HG02571 (cell line): Measurements from ENCODE around the gene SPATA46.
"Not testable (repeated sequence)": the region's sequence is repeated elsewhere in the genome, so short reads cannot be mapped to it uniquely, and the experiment has no call there.

Source experiments
- ATAC-seq: cut with Tn5 transposase; IDR thresholded peaks from one replicate; pipeline ENCODE4 v1.9.1; 2021; ENCODE audit warnings: mild to moderate bottlenecking, moderate library complexity; ENCODE audit not compliant: unreplicated experiment

Gene SPATA46, protein sequence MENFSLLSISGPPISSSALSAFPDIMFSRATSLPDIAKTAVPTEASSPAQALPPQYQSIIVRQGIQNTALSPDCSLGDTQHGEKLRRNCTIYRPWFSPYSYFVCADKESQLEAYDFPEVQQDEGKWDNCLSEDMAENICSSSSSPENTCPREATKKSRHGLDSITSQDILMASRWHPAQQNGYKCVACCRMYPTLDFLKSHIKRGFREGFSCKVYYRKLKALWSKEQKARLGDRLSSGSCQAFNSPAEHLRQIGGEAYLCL

DNA sequence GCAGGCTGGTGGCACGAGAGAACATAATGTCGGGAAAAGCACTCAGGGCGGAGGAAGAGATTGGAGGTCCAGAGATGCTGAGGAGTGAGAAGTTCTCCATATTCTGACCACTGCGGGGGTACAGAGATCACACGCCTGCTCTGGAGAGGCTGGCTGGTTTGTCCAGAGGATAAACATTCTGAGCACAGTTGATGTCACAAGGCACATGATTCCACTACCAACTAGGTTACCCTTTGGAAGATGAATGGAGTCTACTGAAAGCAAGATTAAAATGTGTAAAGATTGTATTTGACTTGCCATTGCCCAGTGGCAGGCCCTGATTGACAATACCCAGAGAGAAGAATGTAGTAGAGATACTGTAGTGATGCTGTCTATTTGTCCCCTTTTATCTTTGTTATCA lies at the start of gene SPATA46:
Gene SPATA46, minus strand, starts transcription at position 164 of the 400 bp plus-strand sequence. Its CDS starts 64 bp downstream, at position 100.
- ATAC-seq = no peak

DNA sequence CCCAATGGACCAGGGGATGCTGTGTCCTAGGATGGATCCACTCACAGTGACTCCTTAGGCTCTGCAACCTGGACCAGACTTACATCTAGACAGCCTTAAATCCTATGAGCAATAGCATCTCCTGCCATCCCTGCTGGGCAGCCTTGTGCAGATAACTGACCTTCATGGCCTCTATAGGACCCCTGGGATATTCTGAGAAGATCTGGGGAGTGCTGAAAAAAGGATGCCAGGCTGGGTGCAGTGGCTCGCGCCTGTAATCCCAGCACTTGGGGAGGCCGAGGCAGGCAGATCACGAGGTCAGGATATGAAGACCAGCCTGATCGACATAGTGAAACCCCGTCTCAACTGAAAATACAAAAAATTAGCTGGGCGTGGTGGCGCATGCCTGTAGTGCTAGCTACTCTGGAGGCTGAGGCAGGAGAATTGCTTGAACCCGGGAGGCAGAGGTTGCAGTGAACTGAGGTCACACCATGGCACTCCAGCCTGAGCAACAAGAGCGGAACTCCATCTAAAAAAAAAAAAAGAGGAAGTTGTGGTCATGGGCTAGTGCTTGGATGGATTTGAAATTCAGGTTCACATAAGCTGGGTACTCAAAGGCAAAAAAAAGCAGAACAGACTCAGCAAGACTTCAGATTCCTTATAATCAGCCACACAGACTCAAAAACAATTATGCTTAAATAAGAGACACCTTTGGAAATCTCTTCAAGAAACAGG lies 46.2 kb upstream of the SPATA46 start:
- ATAC-seq = no peak

DNA sequence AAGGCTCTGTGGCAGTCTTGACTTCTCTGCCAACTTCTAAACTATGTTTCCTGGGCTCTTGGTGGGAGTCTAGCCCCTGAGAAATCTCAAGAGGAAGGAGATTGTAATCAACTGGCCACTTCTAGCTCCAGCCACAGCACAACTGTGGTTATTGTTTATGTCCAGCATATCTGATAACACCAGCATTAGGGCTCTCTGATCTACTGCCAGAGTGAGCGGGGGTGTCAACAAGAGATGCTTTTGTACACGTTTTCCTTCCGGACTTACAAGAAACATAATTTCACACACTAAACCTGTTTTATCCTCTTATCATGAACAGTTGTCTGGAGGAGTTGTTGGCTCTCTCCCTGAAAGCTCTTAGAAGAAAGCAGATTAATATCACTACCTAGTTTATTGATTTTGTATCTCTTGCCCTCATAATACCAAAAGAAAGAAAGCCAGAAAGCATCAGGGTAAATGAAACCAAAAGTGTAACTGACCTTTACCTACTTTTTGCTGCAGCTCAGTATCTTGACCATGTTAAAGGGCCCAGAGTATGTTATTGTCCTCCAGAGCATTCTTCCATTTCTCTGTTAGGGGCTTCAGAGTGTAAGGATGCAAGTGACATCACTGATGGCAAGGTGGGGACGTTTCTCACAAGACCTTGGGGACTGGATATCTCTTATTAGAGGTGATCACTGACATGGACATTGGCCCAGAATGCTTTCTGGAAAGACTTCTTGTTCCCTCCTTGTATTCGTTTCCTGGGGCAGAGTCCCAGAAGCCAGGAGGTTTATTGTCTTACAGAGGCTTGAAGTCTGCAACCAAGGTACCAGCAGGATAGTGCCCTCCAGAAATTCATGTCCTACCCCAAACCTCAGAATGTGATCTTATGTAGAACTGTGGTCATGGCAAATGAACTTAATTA lies 44.9 kb upstream of the SPATA46 start:
- ATAC-seq = no peak

DNA sequence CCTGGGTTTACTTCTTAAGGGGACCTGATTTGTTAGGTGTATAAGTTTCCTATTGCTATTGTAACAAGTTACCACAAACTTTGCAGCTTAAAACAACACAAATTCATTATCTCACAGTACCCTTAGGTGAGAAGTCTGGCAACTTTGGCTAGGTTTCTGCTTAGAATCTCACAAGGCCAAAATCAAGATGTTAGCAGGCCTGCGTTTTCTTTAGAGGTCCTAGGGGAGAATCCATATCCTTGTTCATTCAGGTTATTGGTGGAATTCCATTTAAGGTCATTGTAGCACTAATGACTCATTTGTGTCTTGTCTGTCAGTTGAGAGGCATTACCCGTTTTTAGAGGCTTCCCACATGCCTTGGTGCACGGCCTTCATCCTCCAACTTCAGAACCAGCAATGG lies 43.5 kb upstream of the SPATA46 start:
- no peak for ATAC-seq

DNA sequence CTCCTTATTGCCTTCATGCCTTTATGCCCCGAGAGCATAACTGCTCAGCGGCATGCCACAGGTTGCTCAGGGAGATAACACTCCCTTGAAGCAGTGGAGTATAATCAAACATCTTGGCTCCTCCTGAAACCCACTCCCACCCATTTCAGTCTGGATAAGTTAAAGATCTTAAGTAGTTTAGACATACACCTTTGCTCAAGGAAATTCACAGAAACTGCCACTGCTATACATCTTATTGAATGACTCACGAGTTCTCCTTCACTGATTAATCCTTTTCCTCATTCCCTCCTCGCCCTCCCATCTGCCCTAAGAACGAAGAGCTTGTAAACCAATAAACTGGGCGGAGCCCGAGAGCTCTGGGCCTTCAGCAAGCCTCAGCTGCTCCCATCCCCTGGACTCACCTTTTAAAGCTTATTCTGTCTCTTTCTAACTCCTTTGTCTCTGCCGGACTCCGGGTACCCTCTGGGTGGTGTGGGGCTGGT lies 42.8 kb upstream of the SPATA46 start:
- ATAC-seq = not testable (repeated sequence)

DNA sequence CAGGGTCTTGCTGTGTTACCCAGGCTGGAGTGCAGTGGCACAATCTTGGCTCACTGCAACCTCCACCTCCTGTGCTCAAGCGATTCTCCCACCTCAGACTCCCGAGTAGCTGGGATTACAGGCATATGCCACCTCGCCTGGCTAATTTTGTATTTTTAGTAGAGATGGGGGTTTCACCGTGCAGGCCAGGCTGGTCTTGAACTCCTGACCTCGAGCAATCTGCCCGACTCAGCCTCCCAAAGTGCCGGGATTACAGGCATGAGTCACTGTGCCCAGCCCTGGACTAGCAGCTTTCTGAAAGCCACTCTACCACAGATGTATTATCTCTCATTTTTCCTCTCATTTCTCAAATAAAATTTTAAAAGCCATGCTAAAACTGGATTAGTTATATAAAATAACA lies 41.9 kb upstream of the SPATA46 start:
- not testable (repeated sequence) for ATAC-seq

DNA sequence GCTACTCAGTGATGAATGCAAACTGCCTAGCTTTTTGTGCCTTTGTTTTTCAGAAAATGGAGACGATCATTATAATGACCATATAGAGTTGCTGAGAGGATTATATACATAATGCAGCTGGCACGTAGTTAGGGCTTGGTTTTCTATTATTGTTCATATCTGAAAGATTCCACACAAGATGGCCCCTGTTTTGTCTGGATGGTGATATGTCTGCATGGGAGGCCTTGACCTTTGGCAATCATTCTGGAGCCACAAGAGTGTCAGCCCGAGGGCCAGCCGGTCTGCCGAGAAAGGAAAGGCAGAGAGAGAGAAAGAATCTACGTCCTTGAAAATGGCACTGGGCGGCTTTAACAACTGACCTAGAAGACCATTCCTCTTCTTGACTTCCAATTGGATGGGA lies 41.0 kb upstream of the SPATA46 start:
- no peak for ATAC-seq

DNA sequence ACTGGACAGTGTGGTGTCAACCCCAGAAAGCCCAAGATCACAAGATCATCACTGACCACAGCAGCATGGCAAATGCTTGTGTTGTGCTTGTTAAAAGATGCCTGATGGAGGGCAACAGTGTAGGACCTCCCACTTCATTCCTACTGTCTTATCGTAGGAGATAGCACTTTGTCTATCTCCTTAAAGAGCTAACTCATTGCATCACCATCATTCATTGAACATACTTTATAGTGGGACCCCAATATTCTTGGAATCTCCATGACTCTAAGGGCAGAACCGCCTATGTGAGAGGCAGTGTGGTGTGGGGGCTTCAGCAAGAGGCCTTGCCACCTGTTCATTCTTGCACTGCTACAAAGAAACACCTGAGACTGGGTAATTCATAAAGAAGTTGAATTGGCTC lies 40.3 kb upstream of the SPATA46 start:
- no peak for ATAC-seq

DNA sequence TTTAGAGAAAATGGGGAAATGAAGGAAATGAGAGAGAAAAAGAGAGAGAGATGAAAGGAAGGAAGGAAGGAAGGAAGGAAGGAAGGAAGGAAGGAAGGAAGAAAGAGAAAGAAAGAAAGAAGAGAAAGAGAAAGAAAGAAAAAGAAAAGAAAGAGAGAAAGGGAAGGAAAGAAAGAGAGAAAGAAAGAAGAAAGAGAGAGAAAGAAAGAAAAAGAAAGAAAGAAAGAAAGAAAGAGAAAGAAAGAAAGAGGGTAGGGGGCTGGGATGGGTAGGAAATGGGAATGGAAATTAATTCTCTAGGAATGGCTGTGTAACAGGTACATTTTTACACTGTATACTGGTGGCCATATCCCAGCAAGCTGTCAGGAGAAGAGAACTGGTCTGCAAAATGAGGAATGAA lies 39.6 kb upstream of the SPATA46 start:
- ATAC-seq = no peak

DNA sequence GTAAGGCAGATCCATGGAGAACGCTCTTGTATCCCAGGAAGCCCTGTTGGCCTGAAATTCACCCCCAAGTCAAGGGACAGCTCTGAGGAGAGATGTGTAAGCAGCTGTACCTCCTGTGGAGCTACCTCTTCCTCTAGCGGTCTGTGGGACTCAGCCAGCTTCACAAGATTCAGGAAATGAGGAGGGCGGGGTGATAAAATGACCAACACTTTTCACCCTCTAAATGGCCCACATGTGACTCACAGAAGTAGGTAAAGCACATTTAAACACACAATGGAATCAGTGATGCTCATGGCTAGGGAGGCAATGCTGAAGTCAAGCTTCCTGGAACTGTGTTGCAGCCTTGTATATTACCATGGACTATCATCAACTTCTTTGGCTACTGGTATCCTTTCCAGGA lies 35.3 kb upstream of the SPATA46 start, which contains the start of gene SH2D1B:
Gene SH2D1B, minus strand, starts transcription at position 135 of the 400 bp plus-strand sequence. Its CDS starts 120 bp downstream, at position 15.
- ATAC-seq = no peak

DNA sequence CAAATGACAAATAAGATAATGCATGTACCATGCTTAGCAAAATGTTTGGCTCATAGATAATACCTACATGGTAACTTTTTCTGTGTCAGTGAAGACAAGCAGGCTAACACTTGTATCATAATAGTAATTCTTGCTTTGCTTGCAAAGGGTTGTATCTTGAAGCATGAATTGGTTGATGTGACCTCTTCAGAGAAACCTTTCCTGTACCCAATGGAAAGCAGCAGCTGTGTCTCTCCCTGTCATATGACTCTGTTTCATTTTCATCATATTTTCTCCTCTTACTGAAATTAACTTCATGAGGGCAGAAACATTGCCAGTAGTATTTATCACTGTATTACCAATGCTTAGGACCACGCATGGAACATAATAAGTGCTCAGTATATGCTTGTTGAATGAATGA lies 30.9 kb upstream of the SPATA46 start:
- no peak for ATAC-seq

DNA sequence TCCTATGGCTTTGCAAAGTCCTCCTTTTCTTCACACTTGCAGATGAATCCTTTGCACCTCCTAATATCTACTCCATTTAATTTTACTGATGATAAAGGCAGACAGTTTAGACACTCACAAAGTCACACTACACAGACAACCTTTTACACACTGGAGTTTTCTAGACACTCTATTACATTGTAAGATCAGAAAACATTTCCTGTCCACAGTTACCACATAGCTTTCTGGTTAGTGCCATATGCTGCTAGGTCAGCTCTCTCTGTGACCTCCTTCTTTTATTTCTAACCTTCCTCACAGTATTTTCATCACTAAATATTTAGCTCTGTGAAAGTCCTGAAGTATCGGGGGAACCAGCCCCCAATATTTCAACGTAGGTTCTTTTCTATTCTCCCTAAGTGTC lies 30.2 kb upstream of the SPATA46 start:
- ATAC-seq = no peak

DNA sequence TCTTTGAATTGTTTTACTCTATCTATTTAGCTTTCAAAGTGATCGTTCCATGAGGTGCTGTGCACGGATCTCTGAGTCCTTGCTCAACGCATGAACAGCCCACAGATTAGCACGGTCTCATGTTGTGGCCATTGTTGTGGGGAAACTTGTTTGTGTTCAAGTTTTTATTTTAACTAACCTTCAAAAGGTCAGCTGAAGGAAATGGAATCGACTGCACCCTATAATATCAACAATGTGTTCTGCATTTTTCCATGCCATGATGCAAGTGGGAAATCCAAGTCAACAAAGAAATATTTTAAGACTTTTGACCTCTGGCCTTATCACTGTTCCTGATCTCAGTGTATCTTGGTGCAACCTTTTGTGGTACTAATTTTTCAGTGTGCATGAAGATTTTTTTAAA lies 29.1 kb upstream of the SPATA46 start:
- ATAC-seq = no peak

DNA sequence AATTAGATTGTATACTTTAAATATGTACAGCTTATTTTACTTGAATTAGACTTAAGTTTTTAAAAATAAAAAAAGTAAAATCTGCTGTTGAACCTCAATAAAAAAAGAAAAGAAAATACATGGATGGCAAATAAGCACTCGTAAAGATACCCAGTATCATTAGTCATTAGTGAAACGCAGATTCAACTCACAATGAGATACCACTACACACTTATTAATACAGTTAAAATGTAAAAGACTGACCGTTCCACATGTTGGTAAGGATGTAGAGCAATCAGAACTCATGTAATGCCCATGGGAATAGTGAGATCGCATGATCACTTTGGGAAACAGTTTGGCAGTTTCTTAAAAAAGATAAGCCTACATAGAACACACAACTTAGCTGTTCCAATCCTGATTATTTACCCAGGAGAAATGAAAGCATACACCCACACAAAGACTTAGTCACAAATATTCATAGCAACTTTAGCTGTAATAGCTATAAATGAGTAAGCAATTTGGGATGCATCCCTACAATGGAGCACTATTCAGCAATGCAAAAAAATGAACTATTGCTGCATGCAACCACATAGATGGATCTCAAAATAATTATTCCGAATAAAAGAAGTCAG lies 28.0 kb upstream of the SPATA46 start:
- ATAC-seq = no peak

DNA sequence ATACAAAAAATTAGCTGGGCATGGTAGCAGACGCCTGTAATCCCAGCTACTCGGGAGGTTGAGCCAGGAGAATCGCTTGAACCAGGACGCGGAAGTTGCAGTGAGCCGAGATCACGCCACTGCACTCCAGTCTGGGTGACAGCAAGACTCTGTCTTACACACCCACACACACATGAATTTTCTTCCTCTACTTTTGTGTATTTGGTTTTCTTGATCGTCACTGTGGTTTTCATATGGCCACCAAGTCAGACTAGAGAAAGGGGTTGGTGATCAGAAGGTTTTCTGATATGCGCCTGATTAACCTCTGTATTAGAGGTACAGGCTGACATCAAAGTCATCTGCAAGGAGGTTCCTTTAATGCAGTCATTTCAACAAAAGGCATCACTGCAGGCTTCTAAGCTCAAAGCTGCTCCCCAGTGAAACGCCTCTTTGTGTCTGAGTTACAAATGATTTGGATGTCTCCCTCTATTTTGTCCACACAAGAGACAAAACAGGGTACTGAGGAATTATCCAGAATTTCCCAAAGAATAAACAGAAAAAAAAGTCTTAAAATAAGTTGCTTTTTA lies 24.2 kb upstream of the SPATA46 start:
- no peak for ATAC-seq

DNA sequence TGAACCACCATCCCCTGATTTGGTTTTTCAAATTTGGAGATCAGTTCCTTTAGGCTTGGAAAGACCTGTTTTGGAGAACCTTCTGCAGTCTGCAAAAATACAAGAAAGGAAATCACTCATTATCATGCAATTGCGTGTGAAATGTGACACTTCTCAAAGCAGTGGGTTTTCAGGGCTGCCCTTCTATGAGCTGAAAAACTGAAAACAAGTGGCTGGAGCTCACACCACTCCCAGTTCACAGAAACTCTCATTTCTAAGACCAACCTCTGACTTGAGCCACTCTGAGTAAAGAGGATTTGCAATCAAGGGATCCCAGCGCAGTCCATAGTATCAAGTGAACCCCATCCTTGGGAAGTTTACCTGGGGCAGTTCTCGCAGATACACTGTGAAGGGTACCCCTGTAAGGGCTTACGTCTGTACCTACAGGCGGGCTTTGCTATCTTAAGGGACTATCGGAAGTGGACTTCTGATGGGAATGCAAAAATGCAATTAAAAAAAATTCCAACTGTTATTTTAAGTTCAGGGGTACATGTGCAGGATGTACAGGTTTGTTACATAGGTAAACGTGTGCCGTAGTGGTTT lies 22.4 kb upstream of the SPATA46 start:
- ATAC-seq = no peak

DNA sequence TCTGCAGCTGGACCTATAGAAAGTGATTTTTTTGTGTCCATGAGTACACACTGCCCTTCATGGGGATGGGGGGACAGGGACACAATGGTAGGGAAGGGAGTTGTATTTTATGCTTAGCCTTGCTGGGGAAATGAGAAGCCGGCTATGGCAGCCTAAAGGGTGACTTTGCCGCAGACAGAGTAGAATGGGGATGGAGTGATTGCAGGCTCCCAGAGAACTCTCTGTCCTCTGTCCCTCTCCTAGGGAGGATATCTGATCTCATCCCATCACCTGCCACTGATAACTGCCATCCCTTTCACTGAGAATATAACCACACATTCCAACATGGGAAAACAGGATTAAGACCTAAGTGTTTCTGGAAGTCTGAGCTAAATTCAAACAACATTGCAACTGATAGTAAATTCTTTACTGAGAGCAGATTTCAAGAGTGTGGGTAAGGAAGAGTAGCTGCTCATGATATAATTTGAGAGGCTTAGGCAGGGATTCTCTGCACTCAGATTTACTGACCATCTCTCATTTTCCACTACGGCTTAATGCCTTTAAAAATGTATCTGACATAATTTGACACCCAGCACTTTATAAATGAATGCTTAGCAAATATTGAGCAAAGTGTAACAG lies 21.4 kb upstream of the SPATA46 start:
- no peak for ATAC-seq

DNA sequence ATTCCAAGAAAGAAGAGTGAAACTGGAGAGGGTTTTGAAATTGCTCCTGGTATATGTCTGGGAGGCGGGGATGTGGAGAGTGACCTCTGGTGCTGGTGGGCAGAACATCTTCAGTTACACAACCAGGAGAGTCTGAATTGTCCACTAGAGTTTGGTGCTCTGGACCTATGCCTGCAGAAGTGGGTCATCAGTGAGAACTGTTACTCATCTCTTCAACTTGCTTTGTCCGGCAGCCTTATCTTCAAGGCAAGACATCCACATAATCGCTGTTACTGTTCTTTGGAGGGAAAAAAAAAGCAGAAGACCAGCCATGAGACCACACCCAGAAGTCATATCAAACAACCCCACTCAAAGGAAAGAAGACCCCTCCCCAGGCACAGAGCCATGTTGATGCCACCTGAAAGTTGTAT lies 20.4 kb upstream of the SPATA46 start:
- ATAC-seq = no peak

DNA sequence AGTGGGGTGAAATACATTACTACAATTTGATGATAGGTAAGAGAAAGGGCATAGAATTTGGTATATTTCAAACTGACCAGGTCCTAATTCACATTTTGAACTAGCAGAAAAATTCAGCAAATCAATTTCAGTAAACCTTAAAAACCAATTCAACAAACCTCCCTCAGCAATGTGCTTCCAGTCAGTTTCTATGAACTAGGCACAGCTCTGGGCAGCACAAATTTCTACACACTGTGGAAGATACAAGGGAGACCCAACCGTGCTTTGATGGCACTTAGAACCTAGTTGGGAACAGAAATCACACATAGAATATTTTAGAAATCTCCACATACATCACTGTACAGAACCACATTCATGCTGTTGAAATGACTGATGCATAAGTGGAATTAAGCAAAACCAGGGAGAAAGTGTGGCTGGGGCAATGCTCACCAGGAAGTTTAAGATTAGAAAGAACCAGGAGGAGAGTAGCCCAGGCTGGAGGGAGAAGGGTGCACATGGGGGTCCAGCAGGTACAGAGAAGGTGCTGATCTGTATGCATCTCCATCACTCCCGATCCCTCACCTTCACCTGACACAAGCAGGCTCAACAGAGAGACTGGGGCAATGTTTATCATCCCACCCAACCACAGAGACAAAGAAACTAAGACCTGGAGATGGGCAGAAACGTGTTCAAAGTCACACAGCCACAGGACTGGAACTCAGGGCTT lies 19.7 kb upstream of the SPATA46 start:
- ATAC-seq = no peak
